BJ (cell line): ENCODE measurements around the gene FSTL1. TPM values are rescaled to one million over a fixed set of nuclear protein-coding genes. Genes with fewer than 3 reads are reported as not detected.

Experiments used
- CTCF ChIA-PET: fragments of 350-600 bp; formaldehyde crosslinking; extraction: SDS; loops from one replicate; lab custom pipeline; 2021; ENCODE audit warnings: antibody characterized with exemption, inconsistent platforms; lab: Yijun Ruan, JAX
- POLR2A ChIA-PET: fragments of 300-600 bp; sonication (Branson Sonifier 250); formaldehyde crosslinking; extraction: SDS; loops from one replicate; lab custom pipeline; 2021; ENCODE audit warnings: antibody characterized with exemption; lab: Charles Lee
- DNase-seq: peaks from one replicate; pipeline ENCODE4 v3.0.0-alpha.2; 2011; ENCODE audit warnings: low read depth
- H3K27me3 ChIP-seq: 2 replicates; pipeline ENCODE4 v1.6.0; 2011; ENCODE audit warnings: low read length; ENCODE audit not compliant: control insufficient read depth, insufficient read depth
- H3K36me3 ChIP-seq: 2 replicates; pipeline ENCODE4 v1.5.1; 2011; ENCODE audit warnings: low read length; ENCODE audit not compliant: control insufficient read depth, insufficient read depth
- H3K4me3 ChIP-seq: 2 replicates; pipeline ENCODE4 v1.5.1; 2011; ENCODE audit warnings: low read depth, mild to moderate bottlenecking, control low read depth, low read length
- polyA plus RNA-seq: library from polyadenylated mRNA; depleted of rRNA; stranded (reverse); fragments of >200 nt; gene quantifications from 2 replicates; pipeline ENCODE4 v1.2.3, GENCODE V29; 2011
- TF ChIP-seq, protein P1 (sequence below): IDR thresholded peaks from 2 replicates; pipeline ENCODE4 v1.5.1; 2011; ENCODE audit warnings: low read depth, mild to moderate bottlenecking, control low read depth, inconsistent platforms, low read length, moderate library complexity; ENCODE audit not compliant: insufficient read depth

Gene FSTL1
- polyA plus RNA-seq, 1 experiment = 4,020 TPM

DNA sequence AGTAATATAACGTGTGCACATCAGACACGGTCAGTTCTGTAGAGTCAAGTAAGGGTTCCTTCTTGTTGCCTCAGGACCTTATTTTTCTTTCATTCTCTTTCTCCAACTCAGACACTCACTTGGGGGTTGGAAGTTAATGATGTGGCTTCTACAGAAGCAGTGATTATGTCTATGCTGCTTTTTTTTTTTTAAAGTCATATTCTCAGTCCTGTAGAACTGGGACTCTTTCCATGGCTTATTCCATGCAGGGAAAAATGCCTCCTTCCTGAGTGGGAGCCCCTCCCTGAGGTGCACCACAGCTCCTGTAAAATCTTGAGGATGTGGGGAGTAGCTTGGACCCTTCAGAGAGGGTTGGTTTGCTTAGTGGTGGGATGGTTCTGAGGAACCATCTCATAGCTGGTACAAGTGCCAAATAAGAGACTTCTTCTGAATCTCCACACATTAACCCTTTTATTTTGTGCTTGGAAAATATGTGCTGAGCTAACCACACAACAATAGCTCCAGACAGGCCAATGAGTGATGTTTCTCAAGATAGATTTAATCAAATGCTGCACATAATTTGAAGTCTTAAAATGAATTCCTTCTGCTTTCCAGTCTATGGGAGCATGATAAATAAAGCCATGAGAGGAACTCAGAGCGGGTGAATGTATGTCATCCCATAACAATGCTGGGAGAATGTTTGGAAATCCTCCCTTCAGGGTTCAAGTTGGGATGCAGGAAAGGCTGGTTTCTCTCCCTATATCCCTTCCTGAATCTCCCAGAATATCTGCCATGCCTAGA lies 23.3 kb upstream of the FSTL1 start:
- no peaks in the 10 kb centered on the region for H3K36me3 ChIP-seq
- no peak for DNase-seq
- ChIA-PET POLR2A (interaction anchor here (0.6 to 0.9 kb wide), 3 partner anchors 12 to 1051 kb away, joined by 3 to 4 read pairs (median 3); no protein-coding TSS in a partner anchor), CTCF (interaction anchor here (0.8 to 1.0 kb wide), 4 partner anchors 13 to 49 kb away, joined by 3 read pairs; no protein-coding TSS in a partner anchor)
- H3K27me3 ChIP-seq = no peaks in the 10 kb centered on the region
- H3K4me3 ChIP-seq = no peak overlapping the region
- TF ChIP-seq, protein P1, sequence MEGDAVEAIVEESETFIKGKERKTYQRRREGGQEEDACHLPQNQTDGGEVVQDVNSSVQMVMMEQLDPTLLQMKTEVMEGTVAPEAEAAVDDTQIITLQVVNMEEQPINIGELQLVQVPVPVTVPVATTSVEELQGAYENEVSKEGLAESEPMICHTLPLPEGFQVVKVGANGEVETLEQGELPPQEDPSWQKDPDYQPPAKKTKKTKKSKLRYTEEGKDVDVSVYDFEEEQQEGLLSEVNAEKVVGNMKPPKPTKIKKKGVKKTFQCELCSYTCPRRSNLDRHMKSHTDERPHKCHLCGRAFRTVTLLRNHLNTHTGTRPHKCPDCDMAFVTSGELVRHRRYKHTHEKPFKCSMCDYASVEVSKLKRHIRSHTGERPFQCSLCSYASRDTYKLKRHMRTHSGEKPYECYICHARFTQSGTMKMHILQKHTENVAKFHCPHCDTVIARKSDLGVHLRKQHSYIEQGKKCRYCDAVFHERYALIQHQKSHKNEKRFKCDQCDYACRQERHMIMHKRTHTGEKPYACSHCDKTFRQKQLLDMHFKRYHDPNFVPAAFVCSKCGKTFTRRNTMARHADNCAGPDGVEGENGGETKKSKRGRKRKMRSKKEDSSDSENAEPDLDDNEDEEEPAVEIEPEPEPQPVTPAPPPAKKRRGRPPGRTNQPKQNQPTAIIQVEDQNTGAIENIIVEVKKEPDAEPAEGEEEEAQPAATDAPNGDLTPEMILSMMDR = no peak

DNA sequence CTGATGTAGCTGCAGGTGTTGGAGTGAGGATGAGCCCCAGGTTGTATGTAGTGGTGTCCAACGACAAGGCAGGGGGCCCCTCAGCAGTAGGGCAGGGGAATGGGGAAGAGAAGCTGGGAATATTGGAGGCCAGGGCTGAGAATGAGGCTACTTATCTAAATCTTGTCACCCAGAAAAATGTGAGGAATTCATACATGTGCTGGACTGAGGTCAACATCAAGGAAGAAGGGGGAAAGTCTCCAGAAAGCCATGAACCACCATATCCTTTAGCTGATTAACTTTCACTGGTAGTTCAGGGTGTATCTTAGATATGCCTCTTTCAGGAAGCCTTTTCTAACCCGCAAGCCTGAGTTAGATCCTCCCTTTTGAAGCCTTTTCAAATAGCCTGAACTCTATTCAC lies 22.6 kb upstream of the FSTL1 start:
- CTCF ChIA-PET = interaction anchor here (0.8 kb wide), 1 partner anchor 50 kb away, joined by 3 read pairs; no protein-coding TSS in a partner anchor
- DNase-seq = no peak
- TF ChIP-seq, protein P1 = no peak

DNA sequence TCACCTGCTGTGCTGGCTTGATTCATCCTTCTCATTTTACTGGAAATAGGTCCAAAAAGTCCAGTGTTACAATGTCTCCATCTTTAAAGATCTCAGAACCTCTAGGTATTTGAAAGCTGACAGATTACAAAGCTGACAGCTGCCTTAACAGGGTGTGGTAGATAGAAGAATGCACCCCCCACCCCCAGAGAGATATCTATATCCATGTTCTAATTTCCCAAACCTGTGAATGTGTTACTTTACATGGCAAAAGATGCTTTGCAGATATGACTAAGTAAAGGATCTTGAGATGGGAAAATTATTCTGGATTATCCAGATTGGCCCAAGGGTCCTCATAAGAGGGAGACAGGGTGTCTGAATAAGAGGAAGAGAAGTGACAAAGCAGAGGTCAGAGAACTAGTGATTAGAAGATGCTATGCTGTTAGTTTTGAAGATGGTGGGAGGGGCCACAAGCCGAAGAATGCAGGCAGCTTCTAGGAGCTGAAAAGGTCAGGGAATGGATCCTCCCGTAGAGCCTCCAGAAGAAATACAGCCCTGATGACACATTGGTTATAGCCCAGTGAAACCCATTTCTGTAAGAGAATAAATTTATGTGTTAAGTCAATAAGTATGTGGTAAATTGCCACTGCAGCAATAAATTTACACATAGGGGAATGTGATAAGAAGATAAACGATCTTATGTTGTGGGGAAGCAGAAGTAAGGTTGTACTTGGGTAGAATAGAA lies 21.5 kb upstream of the FSTL1 start:
- TF ChIP-seq, protein P1 = no peak
- no peak for DNase-seq
- no peaks in the 10 kb centered on the region for H3K27me3 ChIP-seq
- no peak overlapping the region for H3K4me3 ChIP-seq
- H3K36me3 ChIP-seq = no peaks in the 10 kb centered on the region
- ChIA-PET CTCF (interaction anchor here (0.7 to 0.8 kb wide), 2 partner anchors 13 to 86 kb away, joined by 3 read pairs; no protein-coding TSS in a partner anchor), POLR2A (interaction anchor here (1.4 kb wide), 1 partner anchor 23 kb away, joined by 5 read pairs; no protein-coding TSS in a partner anchor)

More for the DNA sequence above, 22.6 kb upstream of the FSTL1 start:
- no peak overlapping the region for H3K4me3 ChIP-seq
- no peaks in the 10 kb centered on the region for H3K27me3 ChIP-seq
- POLR2A ChIA-PET = no interaction called here
- H3K36me3 ChIP-seq = no peaks in the 10 kb centered on the region

DNA sequence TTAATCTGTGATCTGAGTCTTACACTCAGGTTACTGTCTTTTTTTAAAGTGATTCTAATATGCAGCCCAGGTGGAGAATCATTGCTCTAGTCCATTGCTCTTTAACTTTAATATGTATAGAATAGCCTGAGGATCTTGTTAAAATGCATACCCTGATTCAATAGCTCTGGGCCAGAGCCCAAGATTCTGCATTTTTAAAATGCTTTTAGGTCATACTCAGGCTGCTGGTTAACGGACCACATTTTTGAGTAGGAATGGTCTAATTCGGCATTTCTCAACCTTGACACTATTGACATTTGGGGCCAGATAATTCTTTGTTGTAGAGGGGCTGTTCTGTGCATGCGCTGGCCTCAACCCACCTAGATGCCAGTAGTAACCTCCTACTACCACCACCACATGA lies 20.9 kb upstream of the FSTL1 start:
- TF ChIP-seq, protein P1 = no peak
- DNase-seq = no peak
- Histone ChIP-seq H3K36me3 (no peaks in the 10 kb centered on the region), H3K4me3 (no peak overlapping the region), H3K27me3 (no peaks in the 10 kb centered on the region)
- ChIA-PET POLR2A (interaction anchor here (1.4 kb wide), 1 partner anchor 22 kb away, joined by 5 read pairs; no protein-coding TSS in a partner anchor), CTCF (interaction anchor here (0.8 kb wide), 1 partner anchor 87 kb away, joined by 3 read pairs; no protein-coding TSS in a partner anchor)

DNA sequence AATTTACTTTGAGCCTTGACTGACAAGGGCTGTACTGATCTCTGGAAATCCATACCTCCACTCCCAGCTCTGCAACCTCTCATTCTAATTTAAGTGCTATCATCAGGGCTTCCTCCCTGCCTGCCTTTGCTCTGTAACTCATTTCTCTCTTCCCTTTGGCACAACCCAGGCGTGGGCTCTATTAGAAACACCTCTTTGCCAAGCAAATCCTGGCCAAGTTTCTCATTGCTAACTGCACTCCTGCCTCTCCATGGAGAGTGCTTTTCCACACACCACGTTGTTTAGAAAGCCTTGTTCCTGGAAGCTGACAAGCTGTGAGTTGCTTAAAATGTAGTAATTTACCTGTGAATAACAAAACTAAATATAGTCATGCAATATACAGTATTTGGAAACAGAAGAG lies 20.1 kb upstream of the FSTL1 start:
- H3K27me3 ChIP-seq = no peaks in the 10 kb centered on the region
- CTCF ChIA-PET = no interaction called here
- POLR2A ChIA-PET = interaction anchor here (1.4 kb wide), 1 partner anchor 21 kb away, joined by 5 read pairs; no protein-coding TSS in a partner anchor
- no peak for DNase-seq
- no peaks in the 10 kb centered on the region for H3K36me3 ChIP-seq
- TF ChIP-seq, protein P1 = no peak
- no peak overlapping the region for H3K4me3 ChIP-seq
